ENCODE results near the gene DAPK2. TPM values are rescaled to one million over a fixed set of nuclear protein-coding genes. Genes with fewer than 3 reads are reported as not detected.

The DAPK2 gene
- total RNA-seq, 4 donors from 2014 or later: 47.4 to 105 (median 78.7) TPM

DNA sequence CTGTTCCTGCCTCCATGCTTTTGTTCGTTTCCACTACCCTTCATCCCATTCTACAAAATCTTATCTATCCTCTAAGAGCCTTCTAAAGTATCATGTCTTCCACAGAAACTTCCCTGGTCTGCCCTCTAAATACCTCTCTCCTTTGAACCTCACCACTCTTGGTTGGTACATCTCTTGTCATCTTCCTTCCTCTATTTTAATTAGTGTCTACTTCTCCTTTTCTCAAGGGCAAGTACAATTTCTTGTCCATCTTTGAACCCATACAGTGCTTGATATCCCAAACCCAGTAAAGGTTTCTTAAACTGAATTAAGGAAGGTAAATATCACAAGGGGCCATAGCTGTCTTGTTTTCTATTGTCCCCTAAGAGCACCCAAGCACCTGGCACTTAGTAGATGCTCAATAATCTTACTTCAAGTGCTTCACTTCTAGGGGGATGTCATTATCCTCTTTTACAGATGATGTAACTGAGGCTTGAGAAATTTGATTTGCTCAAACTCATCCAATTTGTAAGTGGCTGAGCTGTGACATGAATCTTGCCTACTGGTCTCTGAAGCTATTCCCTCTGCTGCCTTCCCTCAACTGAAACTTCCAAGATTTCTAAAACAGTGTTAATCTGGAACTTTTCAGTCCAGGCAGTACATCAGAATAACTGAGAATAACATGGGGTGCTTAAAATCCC, 2.6 kb upstream of the DAPK2 start:
- Histone ChIP-seq H3K4me1 (peaks cover 20 to 25% of the 10 kb centered on the region in 2 donors), H3K27me3 (no peaks in the 10 kb centered on the region), H3K4me3 (replicated peaks in 1 of 3) (no peak overlapping the region), H3K9me3 (no peaks in the 10 kb centered on the region), H3K36me3 (no peaks in the 10 kb centered on the region), H3K27ac (no peak overlapping the region)
- intact Hi-C loops (cut with DNase I): loop anchor here (10.0 kb wide), 1 partner anchor 154 kb away; no protein-coding TSS in a partner anchor
- TF ChIP-seq POLR2A (IDR thresholded peaks at IDR 0.05): no peak
- TF ChIP-seq, protein P1, sequence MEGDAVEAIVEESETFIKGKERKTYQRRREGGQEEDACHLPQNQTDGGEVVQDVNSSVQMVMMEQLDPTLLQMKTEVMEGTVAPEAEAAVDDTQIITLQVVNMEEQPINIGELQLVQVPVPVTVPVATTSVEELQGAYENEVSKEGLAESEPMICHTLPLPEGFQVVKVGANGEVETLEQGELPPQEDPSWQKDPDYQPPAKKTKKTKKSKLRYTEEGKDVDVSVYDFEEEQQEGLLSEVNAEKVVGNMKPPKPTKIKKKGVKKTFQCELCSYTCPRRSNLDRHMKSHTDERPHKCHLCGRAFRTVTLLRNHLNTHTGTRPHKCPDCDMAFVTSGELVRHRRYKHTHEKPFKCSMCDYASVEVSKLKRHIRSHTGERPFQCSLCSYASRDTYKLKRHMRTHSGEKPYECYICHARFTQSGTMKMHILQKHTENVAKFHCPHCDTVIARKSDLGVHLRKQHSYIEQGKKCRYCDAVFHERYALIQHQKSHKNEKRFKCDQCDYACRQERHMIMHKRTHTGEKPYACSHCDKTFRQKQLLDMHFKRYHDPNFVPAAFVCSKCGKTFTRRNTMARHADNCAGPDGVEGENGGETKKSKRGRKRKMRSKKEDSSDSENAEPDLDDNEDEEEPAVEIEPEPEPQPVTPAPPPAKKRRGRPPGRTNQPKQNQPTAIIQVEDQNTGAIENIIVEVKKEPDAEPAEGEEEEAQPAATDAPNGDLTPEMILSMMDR (IDR thresholded peaks at IDR 0.05): no peak
- DNase-seq: no peak
- 90 to 96% methylated on average over 1 of the region's 1 CpG for WGBS, 2 donors

DNA sequence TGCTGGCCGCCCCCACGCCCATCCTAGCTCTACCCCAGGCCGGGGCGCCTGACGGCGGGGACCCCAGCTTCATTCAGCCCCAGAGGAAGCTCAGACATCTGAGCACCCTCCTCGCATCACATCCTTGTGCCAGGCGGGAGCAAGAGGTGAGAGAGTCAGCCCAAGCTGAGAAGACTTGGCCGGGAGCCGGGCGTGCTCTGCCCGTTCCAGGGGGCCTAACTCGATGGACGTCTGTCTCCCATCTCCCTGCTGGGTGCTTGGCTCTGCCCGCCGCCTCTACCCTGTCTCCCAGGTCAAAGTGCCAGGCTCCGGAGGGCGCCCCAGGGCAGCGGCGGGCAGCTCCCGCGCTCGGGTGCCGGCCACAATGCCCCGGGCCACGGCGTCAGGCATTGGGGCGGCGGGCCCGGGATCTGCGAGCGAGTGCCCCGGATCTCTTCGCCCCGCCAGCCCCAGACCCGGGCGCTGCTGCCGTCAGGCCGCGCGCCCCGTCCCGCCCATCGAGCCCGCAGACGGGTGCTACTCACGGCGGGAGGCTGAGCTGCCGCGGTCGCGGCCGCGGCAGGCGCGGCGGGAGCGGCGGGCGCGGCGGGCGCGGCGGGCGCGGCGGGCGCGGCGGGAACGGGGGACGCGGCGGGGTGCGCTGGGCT, 388 bp downstream of the DAPK2 start:
- intact Hi-C loops (cut with DNase I): loop anchor here (10.0 kb wide), 1 partner anchor 151 kb away; no protein-coding TSS in a partner anchor
- WGBS, 2 donors: 13 to 37% methylated on average over 2 to 24 of the region's 76 CpGs
- Histone ChIP-seq H3K27me3 (no peaks in the 10 kb centered on the region), H3K9me3 (no peaks in the 10 kb centered on the region), H3K4me1 (peaks cover 20 to 27% of the 10 kb centered on the region in 2 donors), H3K36me3 (no peaks in the 10 kb centered on the region), H3K27ac (peak overlapping the region in 2 of 3 donors; percentile 62 to 79), H3K4me3 (replicated peaks in 1 of 3) (peak overlapping the region in 2 of 3 donors; percentile 25 to 60)
- DNase-seq: peak; percentile 54 to 60
- TF ChIP-seq, protein P1 (IDR thresholded peaks at IDR 0.05): no peak
- no peak for TF ChIP-seq POLR2A (IDR thresholded peaks at IDR 0.05)

DNA sequence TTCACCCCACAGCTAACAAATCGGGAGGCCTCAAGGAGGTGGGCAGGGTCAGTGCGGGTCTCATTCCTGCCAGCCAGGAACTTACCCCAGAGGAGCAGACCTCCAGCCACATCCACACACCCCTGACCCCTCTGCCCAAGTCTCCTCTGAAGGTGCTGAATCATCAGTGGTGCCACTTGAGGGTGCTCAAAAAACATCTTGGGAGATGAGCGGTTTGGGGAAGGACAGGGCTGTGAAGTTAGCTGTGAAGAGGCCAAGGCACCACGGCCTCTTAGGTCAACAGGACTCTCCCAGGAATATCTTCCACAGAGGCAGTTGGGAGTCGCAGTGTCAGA, 1.2 kb downstream of the DAPK2 start:
- WGBS, 2 donors: 52 to 59% methylated on average over 4 to 5 of the region's 5 CpGs
- intact Hi-C loops (cut with DNase I): loop anchor here (10.0 kb wide), 1 partner anchor 150 kb away; no protein-coding TSS in a partner anchor
- Histone ChIP-seq H3K27me3 (no peaks in the 10 kb centered on the region), H3K4me3 (replicated peaks in 1 of 3) (peak overlapping the region in 1 of 3 donors; percentile 60), H3K36me3 (no peaks in the 10 kb centered on the region), H3K9me3 (no peaks in the 10 kb centered on the region), H3K4me1 (peaks cover 20 to 27% of the 10 kb centered on the region in 2 donors), H3K27ac (peak overlapping the region in 2 of 3 donors; percentile 62 to 79)
- TF ChIP-seq POLR2A (IDR thresholded peaks at IDR 0.05): no peak
- TF ChIP-seq, protein P1 (IDR thresholded peaks at IDR 0.05): no peak
- peak; percentile 20 to 24 for DNase-seq

DNA sequence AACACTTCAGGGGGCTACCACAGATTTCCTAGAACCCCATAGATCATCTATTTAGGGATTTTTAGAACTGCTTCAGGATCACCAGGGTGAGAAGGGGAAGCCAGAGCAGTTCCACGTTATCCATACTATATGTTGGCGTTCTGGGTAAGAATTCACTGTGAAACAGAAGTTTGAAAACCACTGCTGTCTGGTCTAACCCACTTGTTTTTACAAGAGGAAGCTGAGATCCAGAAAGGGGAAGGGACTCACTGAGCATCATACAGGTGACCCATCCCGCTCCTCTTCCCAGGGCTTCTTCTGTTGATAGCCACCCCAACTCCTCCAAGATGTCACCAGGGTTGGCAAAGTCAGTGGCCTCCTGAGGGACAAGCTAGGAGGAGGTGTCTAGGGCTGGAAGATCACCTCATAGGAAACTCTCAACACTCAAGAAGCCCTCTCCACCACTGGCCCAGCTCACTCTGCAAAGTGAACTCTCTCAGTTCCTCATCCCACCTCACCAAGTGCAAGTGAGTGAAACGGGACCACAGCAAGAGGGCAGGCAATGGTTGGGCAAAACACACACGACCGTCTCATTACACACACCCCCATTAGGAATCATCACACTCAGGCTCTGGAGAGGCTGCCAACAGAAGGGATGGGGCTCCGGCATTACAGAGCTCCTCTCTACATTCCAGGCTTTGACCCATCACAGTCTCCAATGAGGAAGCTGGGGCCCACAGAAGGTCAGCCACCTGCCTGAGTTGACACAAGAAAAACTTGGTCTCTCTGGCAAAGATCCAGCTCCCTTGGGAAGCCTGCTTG, 1.8 kb downstream of the DAPK2 start:
- H3K27ac ChIP-seq: peak overlapping the region in 2 of 3 donors; percentile 62 to 79
- no peaks in the 10 kb centered on the region for H3K9me3 ChIP-seq
- DNase-seq: peak in 1 of 2 donors; percentile 27
- peaks cover 20 to 27% of the 10 kb centered on the region in 2 donors for H3K4me1 ChIP-seq
- TF ChIP-seq, protein P1 (IDR thresholded peaks at IDR 0.05): no peak
- TF ChIP-seq POLR2A (IDR thresholded peaks at IDR 0.05): no peak
- no peaks in the 10 kb centered on the region for H3K27me3 ChIP-seq
- intact Hi-C loops (cut with DNase I): loop anchor here (5.0 to 10.0 kb wide), 2 partner anchors 102 to 150 kb away; no protein-coding TSS in a partner anchor
- no peak overlapping the region for H3K4me3 ChIP-seq (replicated peaks in 1 of 3)
- H3K36me3 ChIP-seq: no peaks in the 10 kb centered on the region
- 70 to 77% methylated on average over 7 of the region's 7 CpGs for WGBS, 2 donors
